ENCODE measurements around the gene MARCHF10.
"Not testable (repeated sequence)": the region's sequence is repeated elsewhere in the genome, so short reads cannot be mapped to it uniquely, and the experiment has no call there.

Gene MARCHF10

DNA sequence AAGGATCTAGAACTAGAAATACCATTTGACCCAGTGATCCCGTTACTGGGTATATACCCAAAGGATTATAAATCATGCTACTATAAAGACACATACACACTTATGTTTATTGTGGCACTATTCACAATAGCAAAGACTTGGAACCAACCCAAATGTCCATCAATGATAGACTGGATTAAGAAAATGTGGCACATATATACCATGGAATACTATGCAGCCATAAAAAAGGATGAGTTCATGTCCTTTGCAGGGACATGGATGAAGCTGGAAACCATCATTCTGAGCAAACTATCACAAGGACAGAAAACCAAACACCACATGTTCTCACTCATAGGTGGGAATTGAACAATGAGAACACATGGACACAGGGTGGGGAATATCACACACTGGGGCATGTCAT is 22.1 kb downstream of the MARCHF10 start:
- DNase-seq, result not testable (repeated sequence)

- DNase-seq, result peak; percentile 11 to 28
Observed at GRCh38 chr17:62782730-62783270, 25.3 kb downstream of the MARCHF10 start.

DNA sequence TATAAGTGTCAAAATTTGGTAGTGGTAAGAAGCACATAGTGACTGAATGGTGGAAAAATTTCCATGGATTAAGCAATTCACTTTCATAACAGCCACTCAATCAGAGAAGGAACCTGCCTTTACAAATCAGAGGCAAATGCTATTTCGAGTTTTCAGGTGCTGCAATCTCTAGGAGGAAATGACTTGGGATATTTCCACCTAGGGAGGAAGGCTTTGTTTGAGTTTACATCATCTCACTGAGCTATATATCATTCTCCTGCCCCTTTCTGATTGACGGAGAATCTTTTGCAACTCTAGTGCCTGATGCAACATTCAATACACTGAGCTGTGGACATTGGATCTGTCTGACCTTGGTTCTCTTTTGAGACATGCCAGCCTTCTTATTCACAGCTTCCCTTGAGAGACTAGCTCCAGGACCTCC is 26.3 kb downstream of the MARCHF10 start:
- peak; percentile 65 to 70 for DNase-seq

GRCh38 chr17:62781356-62781755 is 26.8 kb downstream of the MARCHF10 start:
- peak; percentile 26 to 42 for DNase-seq

- peak; percentile 15 to 39 for DNase-seq
Observed at GRCh38 chr17:62780951-62781350, 27.2 kb downstream of the MARCHF10 start.

GRCh38 chr17:62780269-62780668 is 27.8 kb downstream of the MARCHF10 start:
- DNase-seq, result no peak

- no peak for DNase-seq
Observed at GRCh38 chr17:62778990-62779681, 29.0 kb downstream of the MARCHF10 start.

DNA sequence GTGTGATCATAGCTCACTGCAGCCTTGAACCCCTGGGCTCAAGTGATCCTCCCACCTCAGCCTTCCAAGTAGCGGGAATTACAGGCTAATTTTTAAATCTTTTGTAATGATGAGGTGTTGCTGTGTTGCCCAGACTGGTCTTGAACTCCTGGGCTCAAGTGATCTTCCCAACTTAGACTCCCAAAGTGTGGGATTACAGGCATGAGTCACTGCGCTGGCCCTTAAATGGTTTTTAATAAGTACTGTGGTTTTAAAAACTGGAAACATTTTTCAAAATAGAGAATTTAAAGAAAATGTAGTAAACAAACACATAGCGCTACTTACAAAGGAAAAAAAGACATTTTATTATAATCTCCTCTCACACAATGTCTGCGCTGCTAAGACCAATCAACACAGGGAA is 32.2 kb downstream of the MARCHF10 start:
- DNase-seq, result no peak

- DNase-seq, result no peak
Observed at GRCh38 chr17:62774338-62774737, 33.8 kb downstream of the MARCHF10 start.

GRCh38 chr17:62767997-62768396 is 40.1 kb downstream of the MARCHF10 start:
- no peak for DNase-seq

DNA sequence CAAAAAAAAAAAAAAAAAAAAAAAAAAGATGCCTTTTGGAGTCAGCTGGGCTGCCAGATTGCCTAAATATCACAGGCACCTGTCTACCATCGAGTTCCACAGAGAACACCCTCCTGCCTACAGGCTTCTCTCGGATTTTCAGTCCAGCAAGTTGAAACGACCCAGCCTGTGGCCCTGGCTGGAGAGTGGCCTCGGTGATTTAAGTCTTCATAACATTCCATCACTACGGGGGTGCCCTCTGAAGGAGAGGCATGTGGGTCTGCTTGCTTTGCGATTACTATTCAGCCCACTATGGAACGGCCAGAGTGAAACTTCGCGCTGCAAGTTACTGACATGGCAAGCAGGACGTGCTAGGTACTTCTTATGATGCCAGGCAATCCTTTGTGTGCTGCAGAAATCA is 42.8 kb downstream of the MARCHF10 start:
- no peak for DNase-seq

- no peak for DNase-seq
Observed at GRCh38 chr17:62763891-62764600, 44.1 kb downstream of the MARCHF10 start.

DNA sequence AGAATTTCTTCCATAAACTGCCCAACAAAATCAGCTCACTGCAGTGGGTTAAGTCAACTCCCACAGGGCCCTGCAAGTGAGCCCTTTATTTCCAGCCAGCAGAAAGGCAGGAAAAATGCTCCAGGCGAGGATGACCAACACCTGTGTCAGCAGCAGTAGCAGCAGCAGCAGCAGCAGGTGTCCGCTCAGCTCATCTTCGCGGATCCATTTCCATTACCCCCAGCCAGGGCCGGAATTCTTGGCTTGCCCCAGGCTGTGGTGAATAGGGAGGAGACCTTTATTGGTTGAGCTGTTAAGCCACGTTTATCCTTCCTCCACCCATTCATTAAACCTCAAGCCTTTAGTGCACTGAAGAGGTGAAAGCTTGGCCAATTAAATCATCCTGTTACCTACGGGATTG is 46.2 kb downstream of the MARCHF10 start:
- DNase-seq, result no peak

GRCh38 chr17:62760945-62761267 is 47.2 kb downstream of the MARCHF10 start:
- no peak for DNase-seq

- no peak for DNase-seq
Observed at GRCh38 chr17:62760059-62760944, 47.8 kb downstream of the MARCHF10 start.

DNA sequence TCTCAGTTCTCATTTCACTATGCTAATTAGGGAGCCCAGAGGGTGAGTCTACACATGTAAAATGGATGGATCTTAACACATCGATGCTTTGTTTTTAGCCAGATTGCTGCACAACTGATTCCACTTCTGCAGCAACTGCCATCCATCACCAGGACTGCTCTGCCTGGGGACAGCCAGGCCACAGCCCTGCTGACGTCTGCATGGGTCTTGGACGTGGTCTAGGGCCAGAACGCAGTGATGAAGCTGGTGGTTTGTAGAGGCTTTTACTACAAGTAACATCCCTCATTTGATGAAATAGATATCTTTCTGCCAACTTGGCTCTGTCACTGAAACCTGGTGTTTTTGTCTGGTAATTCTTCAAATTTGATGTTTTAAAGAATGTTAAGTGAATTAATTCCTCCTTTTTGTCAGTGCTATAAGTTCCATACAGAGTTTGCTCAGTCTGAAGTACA is 50.6 kb downstream of the MARCHF10 start:
- no peak for DNase-seq

DNA sequence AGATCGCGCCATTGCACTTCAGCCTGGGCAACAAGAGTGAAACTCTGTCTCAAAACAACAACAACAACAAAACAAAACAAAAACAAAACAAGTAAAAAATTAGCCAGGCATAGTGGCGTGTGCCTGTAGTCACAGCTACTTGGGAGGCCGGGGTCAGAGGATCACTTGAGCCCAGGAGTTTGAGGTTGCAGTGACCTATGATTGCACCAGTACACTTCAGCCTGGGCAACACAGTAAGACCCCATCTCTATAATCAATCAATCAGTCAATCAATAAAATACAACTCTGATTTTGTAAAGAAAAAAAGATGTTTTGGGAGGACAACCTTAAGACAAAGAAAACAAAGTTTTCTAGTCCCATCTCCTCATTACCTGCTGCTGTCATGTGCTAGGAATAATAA is 51.9 kb downstream of the MARCHF10 start:
- DNase-seq, result no peak

DNA sequence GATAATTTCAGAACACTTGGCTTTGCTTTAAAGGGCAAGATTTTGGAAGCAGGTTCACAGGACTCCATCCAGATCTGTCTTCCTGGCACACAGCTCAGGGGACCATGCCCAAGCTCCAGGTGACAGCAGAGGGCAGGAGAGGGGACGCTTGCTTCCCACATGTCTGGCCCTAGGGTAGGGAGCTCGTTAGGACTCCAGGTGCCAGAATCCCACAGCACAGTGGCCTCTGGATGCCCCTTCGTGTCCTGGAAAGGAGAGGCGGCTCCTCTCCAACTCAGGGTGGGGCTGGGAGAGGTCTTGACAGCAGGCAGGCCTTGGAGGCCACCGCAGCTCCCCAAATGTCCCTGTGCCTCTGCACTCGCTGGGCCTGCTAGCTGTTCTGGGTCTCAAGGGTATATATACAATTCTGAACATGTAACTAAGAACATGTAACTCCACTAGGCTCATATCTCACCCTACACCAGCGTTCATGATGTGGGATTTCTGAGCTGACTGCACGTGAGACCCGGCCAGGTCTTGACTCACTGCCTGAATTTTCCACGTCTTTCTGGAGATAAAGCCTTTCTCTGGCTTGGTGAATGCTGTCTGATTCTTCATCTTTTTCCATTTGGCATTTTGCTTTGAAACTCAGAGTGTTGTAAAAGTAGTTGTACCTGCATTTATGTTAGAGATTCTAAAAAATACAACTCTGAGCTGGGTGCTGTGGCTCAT is 52.8 kb downstream of the MARCHF10 start:
- no peak for DNase-seq

DNA sequence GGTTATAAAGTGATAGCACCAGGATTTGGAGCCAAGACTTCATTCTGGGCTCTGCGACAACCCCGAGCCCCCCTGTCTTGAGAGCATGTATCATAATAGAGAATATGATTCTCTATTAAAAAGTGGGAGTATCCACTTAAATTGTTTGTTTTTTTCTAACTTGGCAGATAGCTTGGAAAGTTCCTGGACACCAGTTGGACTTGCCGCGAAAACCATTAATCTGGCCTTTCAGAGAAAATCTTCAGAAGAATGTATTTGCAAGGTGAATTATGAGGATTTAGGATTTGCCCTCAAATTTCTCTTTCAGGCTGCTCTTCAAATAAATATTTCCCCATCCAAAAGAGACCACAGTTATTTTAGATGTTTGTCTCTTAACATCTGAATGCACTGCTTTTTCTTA is 53.5 kb downstream of the MARCHF10 start:
- no peak for DNase-seq

DNA sequence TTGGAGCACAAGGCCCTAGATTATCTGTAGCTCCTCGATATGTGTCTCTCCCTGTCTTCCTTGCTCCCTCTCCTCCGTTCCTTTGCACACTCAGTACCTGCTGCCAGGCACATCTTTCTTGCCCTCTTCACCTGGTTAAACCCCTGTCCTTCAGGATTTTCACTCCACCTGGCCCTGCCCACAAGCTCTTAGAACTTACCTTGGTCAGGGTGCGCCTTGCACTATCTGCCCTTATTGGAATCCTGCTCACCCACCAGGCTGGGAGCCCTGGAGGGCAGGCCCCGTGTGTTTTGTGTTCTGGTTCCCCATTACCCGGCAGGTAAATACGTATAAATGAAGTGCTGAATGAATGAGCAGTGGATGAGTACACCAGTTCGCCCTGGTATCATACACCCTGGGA is 54.6 kb downstream of the MARCHF10 start:
- DNase-seq, result no peak

DNA sequence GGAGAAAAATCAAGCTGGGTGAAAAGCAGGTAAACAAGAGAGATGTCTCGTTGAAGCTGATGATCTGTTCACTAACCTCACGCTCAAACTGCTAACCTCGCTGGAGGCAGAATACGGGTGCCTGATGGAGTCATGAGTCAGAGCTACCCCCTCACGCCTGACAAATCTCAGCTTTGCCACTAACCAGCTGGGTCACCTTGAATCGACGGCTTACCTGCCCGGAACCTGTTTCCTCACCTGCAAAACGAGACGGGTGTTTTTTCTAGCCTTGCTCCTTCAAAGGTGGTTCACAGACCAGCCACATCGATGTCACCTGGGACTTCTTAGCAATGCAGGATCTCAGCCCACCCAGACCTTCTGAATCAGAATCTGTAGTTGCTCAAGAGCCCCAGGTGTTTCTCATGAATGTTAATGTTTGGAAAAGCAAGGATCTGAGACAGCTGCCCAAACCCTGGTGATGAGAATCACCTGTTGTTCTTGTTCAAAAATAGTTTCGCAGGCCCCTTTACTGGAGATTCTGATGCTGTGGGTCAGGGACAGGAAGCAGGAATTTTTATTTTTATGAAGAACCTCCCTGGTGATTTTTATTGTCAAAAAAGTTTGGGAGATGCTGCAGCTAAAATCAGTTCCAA is 56.9 kb downstream of the MARCHF10 start:
- no peak for DNase-seq

DNA sequence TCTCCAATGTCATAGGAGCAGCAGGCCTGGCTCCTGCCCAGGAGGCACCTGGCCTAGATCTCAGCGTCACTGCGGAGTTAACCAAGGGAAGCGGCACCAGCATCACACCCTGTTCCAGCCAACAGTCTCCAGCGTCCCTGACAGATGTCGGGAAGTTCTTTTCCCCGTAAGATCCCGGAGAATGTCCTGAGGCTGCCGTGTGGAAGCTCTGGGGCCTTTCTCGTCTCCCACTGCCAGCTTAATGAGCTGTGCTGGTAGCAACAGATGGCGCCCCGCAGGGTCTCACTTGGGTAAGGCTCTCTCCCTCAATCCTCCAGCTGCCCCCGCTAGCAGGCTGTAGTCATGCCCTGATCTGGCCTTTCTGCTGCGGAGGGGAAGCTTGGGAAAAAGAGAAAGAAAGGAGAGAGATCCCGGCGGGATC is 57.5 kb downstream of the MARCHF10 start:
- no peak for DNase-seq
